Progenitor cell of endocrine pancreas (in vitro differentiated cells): Measurements from ENCODE around the gene LRRC59. TPM values are rescaled to one million over a fixed set of nuclear protein-coding genes. Genes with fewer than 3 reads are reported as not detected.

Experiments used
- DNase-seq: peaks from one replicate; pipeline ENCODE4 v3.0.0; 2021; ENCODE audit warnings: low spot score; ENCODE audit not compliant: unreplicated experiment
- H3K27ac Mint-ChIP-seq: 2 replicates; pipeline ENCODE4 v1.8.0; 2021; ENCODE audit warnings: mild to moderate bottlenecking, moderate library complexity, mixed read lengths
- H3K27me3 Mint-ChIP-seq: 2 replicates; pipeline ENCODE4 v1.8.0; 2021; ENCODE audit warnings: mixed read lengths
- H3K36me3 Mint-ChIP-seq: 2 replicates; pipeline ENCODE4 v1.8.0; 2022; ENCODE audit warnings: mixed read lengths; ENCODE audit not compliant: insufficient read depth
- H3K4me1 Mint-ChIP-seq: 2 replicates; pipeline ENCODE4 v1.8.0; 2021; ENCODE audit warnings: low read depth, mixed read lengths
- H3K4me3 Mint-ChIP-seq: 2 replicates; pipeline ENCODE4 v1.8.0; 2021; ENCODE audit warnings: low read depth, mild to moderate bottlenecking, moderate library complexity, mixed read lengths
- H3K9me3 Mint-ChIP-seq: 2 replicates; pipeline ENCODE4 v1.8.0; 2021; ENCODE audit warnings: low read depth, mixed read lengths
- total RNA-seq: library from RNA; stranded (reverse); gene quantifications from 2 replicates; pipeline ENCODE4 v1.2.1, GENCODE V29; 2021
- TF ChIP-seq, protein P1 (sequence below): fragments of 200-600 bp; sonication (generic); IDR thresholded peaks from one replicate; pipeline ENCODE4 v1.5.0; 2021; ENCODE audit warnings: antibody characterized with exemption, mild to moderate bottlenecking; ENCODE audit not compliant: unreplicated experiment

LRRC59 gene
- total RNA-seq, 1 donor from 2014 or later: 55.2 TPM

DNA sequence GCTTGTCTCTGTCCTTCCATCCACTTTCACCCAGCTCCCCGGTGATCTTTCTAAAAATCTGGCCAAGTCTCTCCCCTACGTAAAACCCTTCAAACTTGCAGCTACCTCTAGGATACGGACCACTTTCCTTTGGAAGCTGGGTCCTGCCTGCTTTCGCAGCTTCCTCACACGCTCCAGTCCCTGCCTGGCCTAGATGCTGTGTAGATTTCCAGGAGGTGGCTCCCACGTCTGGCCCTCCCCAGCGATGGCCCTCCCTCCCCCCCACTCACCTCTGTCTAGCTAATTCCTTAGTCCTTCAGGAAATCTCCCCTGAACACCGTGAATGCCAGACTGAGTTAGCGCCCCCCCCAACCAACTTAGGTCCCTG, 579 bp upstream of the LRRC59 start:
- peaks cover 10% of the 10 kb centered on the region for H3K36me3 Mint-ChIP-seq
- peak overlapping the region; percentile 54 for H3K27ac Mint-ChIP-seq
- DNase-seq: no peak
- H3K9me3 Mint-ChIP-seq: no peaks in the 10 kb centered on the region
- TF ChIP-seq, protein P1, sequence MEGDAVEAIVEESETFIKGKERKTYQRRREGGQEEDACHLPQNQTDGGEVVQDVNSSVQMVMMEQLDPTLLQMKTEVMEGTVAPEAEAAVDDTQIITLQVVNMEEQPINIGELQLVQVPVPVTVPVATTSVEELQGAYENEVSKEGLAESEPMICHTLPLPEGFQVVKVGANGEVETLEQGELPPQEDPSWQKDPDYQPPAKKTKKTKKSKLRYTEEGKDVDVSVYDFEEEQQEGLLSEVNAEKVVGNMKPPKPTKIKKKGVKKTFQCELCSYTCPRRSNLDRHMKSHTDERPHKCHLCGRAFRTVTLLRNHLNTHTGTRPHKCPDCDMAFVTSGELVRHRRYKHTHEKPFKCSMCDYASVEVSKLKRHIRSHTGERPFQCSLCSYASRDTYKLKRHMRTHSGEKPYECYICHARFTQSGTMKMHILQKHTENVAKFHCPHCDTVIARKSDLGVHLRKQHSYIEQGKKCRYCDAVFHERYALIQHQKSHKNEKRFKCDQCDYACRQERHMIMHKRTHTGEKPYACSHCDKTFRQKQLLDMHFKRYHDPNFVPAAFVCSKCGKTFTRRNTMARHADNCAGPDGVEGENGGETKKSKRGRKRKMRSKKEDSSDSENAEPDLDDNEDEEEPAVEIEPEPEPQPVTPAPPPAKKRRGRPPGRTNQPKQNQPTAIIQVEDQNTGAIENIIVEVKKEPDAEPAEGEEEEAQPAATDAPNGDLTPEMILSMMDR: no peak
- H3K4me3 Mint-ChIP-seq: peak overlapping the region; percentile 83
- H3K27me3 Mint-ChIP-seq: no peaks in the 10 kb centered on the region
- peaks cover 14% of the 10 kb centered on the region for H3K4me1 Mint-ChIP-seq

DNA sequence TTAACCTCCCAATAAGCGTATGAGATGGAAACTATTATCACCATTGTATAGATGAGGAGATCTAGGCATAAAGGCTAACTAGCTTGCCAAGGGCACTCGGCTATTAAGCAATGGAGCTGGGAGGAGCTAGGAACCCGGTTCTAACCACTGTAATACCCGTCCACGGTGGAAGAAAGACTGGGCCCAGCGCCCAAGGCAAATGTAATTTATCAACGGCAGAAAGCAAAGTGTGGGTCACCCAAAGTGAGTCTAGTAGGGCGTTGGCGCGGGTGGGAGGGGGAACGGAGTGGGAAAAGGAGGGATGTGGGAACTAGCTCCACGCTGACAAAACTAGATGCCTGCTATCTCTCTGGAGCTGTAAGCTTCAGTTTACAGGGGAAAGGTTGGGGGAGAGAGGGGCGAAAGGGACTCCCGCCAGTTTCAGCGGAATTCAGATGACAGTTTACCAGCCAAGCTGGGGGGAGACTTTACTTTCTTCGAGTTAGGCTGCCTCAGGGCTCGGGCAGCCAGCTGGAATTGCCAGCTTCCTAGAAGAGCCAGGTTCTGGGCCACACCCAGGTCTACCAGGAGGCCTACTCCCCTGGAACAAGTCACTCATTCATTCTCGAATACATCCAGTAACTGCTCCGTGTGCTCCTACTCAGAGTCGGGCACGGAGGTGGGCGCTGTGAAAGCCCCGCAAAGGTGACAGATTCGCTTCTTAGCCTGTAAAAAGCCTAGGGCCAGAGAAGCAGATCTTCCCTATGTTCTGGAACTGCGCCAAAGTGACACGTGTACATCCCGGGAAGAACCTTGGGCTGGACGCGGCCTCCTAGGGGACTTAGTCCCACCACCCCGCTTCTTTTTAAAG, 837 bp downstream of the LRRC59 start:
- Mint-ChIP-seq H3K9me3 (no peaks in the 10 kb centered on the region), H3K4me3 (peak overlapping the region; percentile 83), H3K4me1 (peaks cover 9% of the 10 kb centered on the region), H3K27ac (peak overlapping the region; percentile 95), H3K36me3 (peaks cover 13% of the 10 kb centered on the region), H3K27me3 (no peaks in the 10 kb centered on the region)
- TF ChIP-seq, protein P1: no peak
- DNase-seq: no peak

DNA sequence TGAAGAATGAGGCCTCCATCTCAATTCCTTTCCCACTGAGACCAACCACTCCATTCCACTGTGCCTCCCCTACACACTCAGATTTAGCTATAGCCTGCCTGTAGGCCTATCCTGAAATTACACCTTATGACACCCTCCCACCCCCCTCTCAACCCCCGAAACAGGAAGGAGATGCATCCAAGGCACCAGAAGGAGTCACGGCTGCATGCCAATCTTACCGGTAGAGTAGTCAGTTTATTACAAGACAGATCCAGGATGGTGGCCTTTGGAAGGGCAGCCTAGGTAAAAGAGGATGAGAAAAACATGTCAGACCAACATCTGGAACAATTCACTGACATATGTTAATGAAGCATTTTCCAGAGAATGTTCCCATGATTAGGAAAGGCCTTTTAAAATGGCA, 2.6 kb downstream of the LRRC59 start:
- H3K4me3 Mint-ChIP-seq: no peak overlapping the region
- H3K4me1 Mint-ChIP-seq: peaks cover 9% of the 10 kb centered on the region
- H3K36me3 Mint-ChIP-seq: peaks cover 13% of the 10 kb centered on the region
- no peaks in the 10 kb centered on the region for H3K27me3 Mint-ChIP-seq
- TF ChIP-seq, protein P1: no peak
- no peaks in the 10 kb centered on the region for H3K9me3 Mint-ChIP-seq
- H3K27ac Mint-ChIP-seq: no peak overlapping the region
- no peak for DNase-seq

DNA sequence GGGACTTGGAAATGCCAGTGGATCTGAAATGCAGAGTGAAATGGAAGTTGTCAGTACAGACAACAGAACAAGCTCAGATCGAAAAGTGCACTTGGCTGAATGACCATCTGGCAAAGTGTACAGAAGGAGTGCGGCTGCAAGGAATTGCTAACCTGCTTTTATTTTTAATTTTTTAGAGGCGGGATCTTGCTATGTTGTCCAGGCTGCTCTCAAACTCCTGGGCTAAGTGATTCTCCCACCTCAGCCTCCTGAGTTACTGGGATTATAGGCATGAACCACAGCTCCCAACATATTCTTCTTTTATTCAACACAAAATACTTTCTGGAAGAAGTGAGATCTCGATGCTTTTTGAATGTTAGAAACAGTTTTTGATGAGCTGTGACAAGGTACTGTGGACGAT, 3.6 kb downstream of the LRRC59 start:
- no peak for DNase-seq
- Mint-ChIP-seq H3K4me3 (no peak overlapping the region), H3K4me1 (peaks cover 9% of the 10 kb centered on the region), H3K36me3 (peaks cover 16% of the 10 kb centered on the region), H3K27ac (no peak overlapping the region), H3K27me3 (no peaks in the 10 kb centered on the region), H3K9me3 (no peaks in the 10 kb centered on the region)
- TF ChIP-seq, protein P1: no peak

DNA sequence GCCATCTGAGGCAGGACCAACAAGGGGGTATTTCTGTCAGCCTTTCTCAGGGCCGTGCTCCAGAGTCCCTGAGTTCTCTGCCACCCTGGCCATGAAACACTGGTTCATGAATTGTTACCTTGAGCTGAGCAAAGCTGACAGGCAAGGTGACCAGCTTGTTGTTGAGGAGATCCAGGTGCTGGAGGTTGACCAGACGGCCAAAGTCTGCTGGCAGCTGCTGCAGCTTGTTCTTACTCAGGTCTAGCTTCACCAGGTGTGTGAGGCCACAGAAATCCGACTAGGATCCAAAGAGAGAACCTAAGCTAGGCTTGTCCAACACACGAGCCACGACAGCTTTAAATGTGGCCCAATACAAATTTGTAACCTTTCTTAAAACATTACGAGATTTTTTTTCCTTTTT, 4.7 kb downstream of the LRRC59 start:
- TF ChIP-seq, protein P1: no peak
- H3K36me3 Mint-ChIP-seq: peaks cover 16% of the 10 kb centered on the region
- no peak overlapping the region for H3K27ac Mint-ChIP-seq

More for the DNA sequence above, 4.7 kb downstream of the LRRC59 start:
- no peaks in the 10 kb centered on the region for H3K27me3 Mint-ChIP-seq
- H3K4me1 Mint-ChIP-seq: peaks cover 9% of the 10 kb centered on the region
- no peaks in the 10 kb centered on the region for H3K9me3 Mint-ChIP-seq
- no peak overlapping the region for H3K4me3 Mint-ChIP-seq
- no peak for DNase-seq
